HFFc6 (cell line): Measurements from ENCODE around the gene LRP3. TPM values are rescaled to one million over a fixed set of nuclear protein-coding genes. Genes with fewer than 3 reads are reported as not detected.
"Not testable (repeated sequence)": the region's sequence is repeated elsewhere in the genome, so short reads cannot be mapped to it uniquely, and the experiment has no call there.

Experiments
- DNase-seq: peaks from one replicate; pipeline ENCODE4 v3.0.0-alpha.2; 2018
- H3K27ac Mint-ChIP-seq: 2 replicates; pipeline ENCODE4 v1.8.0; 2020; ENCODE audit warnings: mild to moderate bottlenecking, mixed read lengths
- H3K27me3 Mint-ChIP-seq: 2 replicates; pipeline ENCODE4 v1.8.0; 2021; ENCODE audit warnings: mild to moderate bottlenecking, moderate library complexity, mixed read lengths; ENCODE audit not compliant: insufficient read depth
- H3K36me3 Mint-ChIP-seq: 2 replicates; pipeline ENCODE4 v1.8.0; 2021; ENCODE audit warnings: low read depth, mixed read lengths
- H3K4me1 Mint-ChIP-seq: 2 replicates; pipeline ENCODE4 v1.8.0; 2020; ENCODE audit warnings: low read depth, mixed read lengths
- H3K4me3 Mint-ChIP-seq: 2 replicates; pipeline ENCODE4 v1.8.0; 2020; ENCODE audit warnings: mild to moderate bottlenecking, moderate library complexity, mixed read lengths
- H3K9me3 Mint-ChIP-seq: 2 replicates; pipeline ENCODE4 v1.8.0; 2020; ENCODE audit warnings: mild to moderate bottlenecking, mixed read lengths
- CTCF ChIP-seq: fragments of 200-600 bp; sonication (generic); IDR thresholded peaks from 2 replicates; pipeline ENCODE4 v1.5.0; 2021; ENCODE audit warnings: antibody characterized with exemption, mild to moderate bottlenecking
- total RNA-seq, 6 experiments: library from RNA; stranded (reverse); fragmentation: NEBNext Ultra II Directional; extraction: Animal tissue kit (Norgen Biotek cat#: 25700); gene quantifications; 2 replicates in 1 of 6; 3 replicates in 5 of 6; pipeline ENCODE4 v1.2.3, GENCODE V29; 2021

LRP3 gene
- total RNA-seq, 6 experiments from 2014 or later: 1.9 to 17.7 (median 2.4) TPM

- no peak overlapping the region for H3K27ac Mint-ChIP-seq
- no peak for TF ChIP-seq CTCF
- no peaks in the 10 kb centered on the region for H3K9me3 Mint-ChIP-seq
- H3K27me3 Mint-ChIP-seq: peaks cover 27% of the 10 kb centered on the region
- H3K4me3 Mint-ChIP-seq: no peak overlapping the region
- no peaks in the 10 kb centered on the region for H3K36me3 Mint-ChIP-seq
- DNase-seq: no peak
- no peaks in the 10 kb centered on the region for H3K4me1 Mint-ChIP-seq
Measured at GRCh38 chr19:33220115-33220514, 26.0 kb downstream of the LRP3 start.

- H3K27ac Mint-ChIP-seq: no peak overlapping the region
- no peak for TF ChIP-seq CTCF
- H3K4me1 Mint-ChIP-seq: no peaks in the 10 kb centered on the region
- no peak for DNase-seq
- H3K4me3 Mint-ChIP-seq: no peak overlapping the region
- no peaks in the 10 kb centered on the region for H3K36me3 Mint-ChIP-seq
- H3K9me3 Mint-ChIP-seq: no peaks in the 10 kb centered on the region
- peaks cover 27% of the 10 kb centered on the region for H3K27me3 Mint-ChIP-seq
Measured at GRCh38 chr19:33220735-33221134, 26.6 kb downstream of the LRP3 start.

GRCh38 chr19:33221638-33222037 is 27.5 kb downstream of the LRP3 start:
- H3K27ac Mint-ChIP-seq: no peak overlapping the region
- no peak for TF ChIP-seq CTCF
- H3K27me3 Mint-ChIP-seq: peaks cover 30% of the 10 kb centered on the region
- no peaks in the 10 kb centered on the region for H3K36me3 Mint-ChIP-seq
- H3K4me3 Mint-ChIP-seq: no peak overlapping the region
- no peak for DNase-seq
- no peaks in the 10 kb centered on the region for H3K4me1 Mint-ChIP-seq
- H3K9me3 Mint-ChIP-seq: peaks cover 4% of the 10 kb centered on the region; the same call in 1 of the 2 replicates

GRCh38 chr19:33222255-33222654 is 28.1 kb downstream of the LRP3 start:
- not testable (repeated sequence) for H3K9me3 Mint-ChIP-seq, H3K36me3 Mint-ChIP-seq, DNase-seq, H3K4me3 Mint-ChIP-seq, H3K4me1 Mint-ChIP-seq, H3K27ac Mint-ChIP-seq
- H3K27me3 Mint-ChIP-seq: peaks cover 30% of the 10 kb centered on the region

- Mint-ChIP-seq H3K27me3 (peaks cover 29% of the 10 kb centered on the region), H3K9me3 (peaks cover 24% of the 10 kb centered on the region), H3K27ac (no peak overlapping the region), H3K4me1 (no peaks in the 10 kb centered on the region), H3K36me3 (peaks cover 15% of the 10 kb centered on the region), H3K4me3 (no peak overlapping the region)
- no peak for DNase-seq
- TF ChIP-seq CTCF: no peak
Measured at GRCh38 chr19:33224694-33225457, 30.7 kb downstream of the LRP3 start.

GRCh38 chr19:33225458-33225926 is 31.4 kb downstream of the LRP3 start, which contains the start of gene SLC7A10:
Gene SLC7A10, minus strand, starts transcription at chr19:33225850. Its CDS starts 147 bp downstream, at chr19:33225703.
- peaks cover 15% of the 10 kb centered on the region for H3K36me3 Mint-ChIP-seq

More at GRCh38 chr19:33225458-33225926, 31.4 kb downstream of the LRP3 start, which contains the start of gene SLC7A10:
- Mint-ChIP-seq H3K9me3 (peaks cover 24% of the 10 kb centered on the region), H3K4me3 (no peak within 1 kb of the TSS), H3K27ac (no peak within 1 kb of the TSS), H3K27me3 (peaks cover 29% of the 10 kb centered on the region), H3K4me1 (no peaks in the 10 kb centered on the region)
- no peak for DNase-seq
- no peak for TF ChIP-seq CTCF
